MM.1S (cell line): ENCODE measurements around the gene UCP2.

Experiments
- DNase-seq: peaks from one replicate; pipeline ENCODE4 v3.0.0-alpha.2; 2015
- H2AFZ ChIP-seq: fragments of 300-600 bp; sonication (generic); 2 replicates; pipeline ENCODE4 v1.6.0; 2016; ENCODE audit warnings: antibody characterized with exemption, low read length
- H3F3A ChIP-seq: fragments of 300-600 bp; sonication (generic); 2 replicates; pipeline ENCODE4 v1.6.1; 2016; ENCODE audit warnings: mild to moderate bottlenecking, antibody characterized with exemption, low read length, moderate library complexity, mixed read lengths; ENCODE audit not compliant: insufficient read depth
- H3K27ac ChIP-seq: fragments of 300-600 bp; sonication (generic); 2 replicates; pipeline ENCODE4 v1.5.1; 2016; ENCODE audit warnings: mild to moderate bottlenecking, low read length
- H3K27me3 ChIP-seq: fragments of 300-600 bp; sonication (generic); replicated peaks from 2 replicates; pipeline ENCODE4 v1.6.0; 2016; ENCODE audit warnings: low read length; ENCODE audit not compliant: insufficient read depth
- H3K36me3 ChIP-seq: fragments of 300-600 bp; sonication (generic); replicated peaks from 2 replicates; pipeline ENCODE4 v1.6.1; 2016; ENCODE audit warnings: mild to moderate bottlenecking, low read length, mixed read lengths; ENCODE audit not compliant: insufficient read depth
- H3K4me1 ChIP-seq: fragments of 300-600 bp; sonication (generic); 2 replicates; pipeline ENCODE4 v1.6.1; 2016; ENCODE audit warnings: low read length, mixed read lengths
- H3K4me2 ChIP-seq: fragments of 300-600 bp; sonication (generic); 2 replicates; pipeline ENCODE4 v1.6.0; 2016; ENCODE audit warnings: low read depth, low read length
- H3K4me3 ChIP-seq: fragments of 300-600 bp; sonication (generic); 2 replicates; pipeline ENCODE4 v1.5.1; 2016; ENCODE audit warnings: low read length, mixed read lengths
- H3K79me2 ChIP-seq: fragments of 300-600 bp; sonication (generic); 2 replicates; pipeline ENCODE4 v1.6.1; 2016; ENCODE audit warnings: mixed run types, low read length, mixed read lengths
- H3K9ac ChIP-seq: fragments of 300-600 bp; sonication (generic); 2 replicates; pipeline ENCODE4 v1.6.1; 2016; ENCODE audit warnings: low read length, mixed read lengths
- H3K9me2 ChIP-seq: fragments of 300-600 bp; sonication (generic); replicated peaks from 2 replicates; pipeline ENCODE4 v1.6.1; 2016; ENCODE audit warnings: mild to moderate bottlenecking, low read length, mixed read lengths; ENCODE audit not compliant: insufficient read depth
- H3K9me3 ChIP-seq: fragments of 300-600 bp; sonication (generic); replicated peaks from 2 replicates; pipeline ENCODE4 v1.6.1; 2016; ENCODE audit warnings: mild to moderate bottlenecking, low read length, mixed read lengths; ENCODE audit not compliant: insufficient read depth
- H4K20me1 ChIP-seq: fragments of 300-600 bp; sonication (generic); 2 replicates; pipeline ENCODE4 v1.6.1; 2016; ENCODE audit warnings: mild to moderate bottlenecking, low read length, moderate library complexity, mixed read lengths; ENCODE audit not compliant: insufficient read depth
- EZH2 ChIP-seq: fragments of 300-600 bp; sonication (generic); optimal IDR thresholded peaks from 2 replicates; pipeline ENCODE3; 2017; ENCODE audit warnings: low read depth, mild to moderate bottlenecking, antibody characterized with exemption, low read length, mixed read lengths
- EZH2phosphoT487 ChIP-seq: fragments of 300-600 bp; sonication (generic); IDR thresholded peaks from 2 replicates; pipeline ENCODE4 v1.6.1; 2018; ENCODE audit warnings: antibody characterized with exemption, low read length
- TF ChIP-seq, protein P1 (sequence below): fragments of 300-600 bp; sonication (generic); IDR thresholded peaks from 2 replicates; pipeline ENCODE4 v1.5.1; 2016; ENCODE audit warnings: antibody characterized with exemption, low read length, mixed read lengths

The UCP2 gene

DNA sequence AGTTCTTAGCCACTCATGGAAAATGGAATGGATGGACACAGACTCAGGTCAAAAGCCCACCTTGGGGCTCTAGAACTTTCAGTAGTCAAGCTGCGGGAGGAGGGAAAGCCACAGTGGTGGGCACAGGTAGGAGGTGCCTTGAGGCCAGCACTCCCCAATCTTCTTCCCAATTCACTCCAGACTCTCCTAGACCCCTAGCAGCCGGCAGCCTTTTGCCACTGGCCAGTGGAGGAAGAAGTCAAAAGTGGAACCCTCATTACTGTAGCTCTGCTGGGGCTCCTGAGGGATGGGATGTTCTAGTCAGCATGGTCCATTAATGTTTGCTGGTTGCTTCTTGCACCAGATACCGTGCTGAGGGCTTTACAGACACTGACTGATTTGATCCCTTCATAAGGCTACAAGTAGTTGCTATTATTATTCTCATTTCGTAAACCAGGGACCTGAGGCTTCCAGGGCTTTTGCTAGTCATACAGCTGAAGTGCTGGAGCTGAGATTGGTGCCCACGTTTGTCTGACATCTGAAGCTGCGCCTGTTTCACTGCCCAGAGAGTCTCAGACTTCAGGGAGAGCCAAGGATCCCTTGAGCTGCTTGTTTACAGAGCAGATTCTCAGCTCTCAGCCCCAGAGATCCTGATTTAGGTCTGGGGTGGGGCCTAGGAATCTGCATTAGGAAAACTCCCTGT, 25.2 kb upstream of the UCP2 start:
- H4K20me1 ChIP-seq = no peaks in the 10 kb centered on the region
- no peak overlapping the region for H3K4me3 ChIP-seq
- no peaks in the 10 kb centered on the region for H3K27me3 ChIP-seq
- no peak overlapping the region for H3K9ac ChIP-seq
- H3K36me3 ChIP-seq = no peaks in the 10 kb centered on the region
- H3K4me2 ChIP-seq = no peak overlapping the region
- no peaks in the 10 kb centered on the region for H3K9me2 ChIP-seq
- H3F3A ChIP-seq = no peaks in the 10 kb centered on the region
- DNase-seq = no peak
- no peaks in the 10 kb centered on the region for H3K4me1 ChIP-seq
- no peak overlapping the region for H3K27ac ChIP-seq
- no peak overlapping the region for H2AFZ ChIP-seq
- H3K9me3 ChIP-seq = no peaks in the 10 kb centered on the region
- TF ChIP-seq EZH2phosphoT487 = no peak
- no peaks in the 10 kb centered on the region for H3K79me2 ChIP-seq

DNA sequence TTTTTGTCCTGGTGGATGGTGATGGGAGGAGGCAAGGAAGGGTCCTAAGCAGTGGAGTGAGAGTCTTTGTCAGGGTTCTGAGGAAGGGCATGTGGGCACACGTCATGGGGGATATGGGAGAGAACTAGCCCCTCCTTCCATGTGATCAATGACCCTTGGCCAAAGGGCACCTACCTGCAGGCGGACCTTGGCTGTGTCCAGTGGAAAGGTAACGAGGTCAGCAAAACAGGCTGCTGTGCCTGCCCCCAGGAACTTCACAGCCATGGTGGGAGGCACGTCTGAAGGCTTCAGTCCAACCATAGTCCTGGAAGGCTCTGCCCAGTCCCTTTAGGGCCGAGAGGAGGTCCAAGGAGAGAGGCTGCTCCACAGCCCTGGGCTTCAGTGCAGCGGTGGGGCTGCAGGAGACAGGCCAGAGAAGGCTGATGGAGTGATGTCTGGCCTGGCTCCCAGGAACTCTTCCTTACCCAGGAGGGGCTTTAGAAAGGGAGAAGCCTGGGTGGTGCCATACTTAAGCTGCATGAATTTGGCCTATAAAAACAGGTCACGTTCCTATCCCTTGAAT, 24.2 kb upstream of the UCP2 start:
- Histone ChIP-seq H3K9me2 (no peaks in the 10 kb centered on the region), H3K79me2 (no peaks in the 10 kb centered on the region), H3K9ac (no peak overlapping the region), H3K27ac (no peak overlapping the region), H3K4me1 (no peaks in the 10 kb centered on the region), H3K4me2 (no peak overlapping the region), H2AFZ (no peak overlapping the region), H3K9me3 (no peaks in the 10 kb centered on the region), H3K4me3 (no peak overlapping the region), H3K27me3 (no peaks in the 10 kb centered on the region), H3F3A (no peaks in the 10 kb centered on the region), H4K20me1 (no peaks in the 10 kb centered on the region), H3K36me3 (no peaks in the 10 kb centered on the region)
- TF ChIP-seq, protein P1, sequence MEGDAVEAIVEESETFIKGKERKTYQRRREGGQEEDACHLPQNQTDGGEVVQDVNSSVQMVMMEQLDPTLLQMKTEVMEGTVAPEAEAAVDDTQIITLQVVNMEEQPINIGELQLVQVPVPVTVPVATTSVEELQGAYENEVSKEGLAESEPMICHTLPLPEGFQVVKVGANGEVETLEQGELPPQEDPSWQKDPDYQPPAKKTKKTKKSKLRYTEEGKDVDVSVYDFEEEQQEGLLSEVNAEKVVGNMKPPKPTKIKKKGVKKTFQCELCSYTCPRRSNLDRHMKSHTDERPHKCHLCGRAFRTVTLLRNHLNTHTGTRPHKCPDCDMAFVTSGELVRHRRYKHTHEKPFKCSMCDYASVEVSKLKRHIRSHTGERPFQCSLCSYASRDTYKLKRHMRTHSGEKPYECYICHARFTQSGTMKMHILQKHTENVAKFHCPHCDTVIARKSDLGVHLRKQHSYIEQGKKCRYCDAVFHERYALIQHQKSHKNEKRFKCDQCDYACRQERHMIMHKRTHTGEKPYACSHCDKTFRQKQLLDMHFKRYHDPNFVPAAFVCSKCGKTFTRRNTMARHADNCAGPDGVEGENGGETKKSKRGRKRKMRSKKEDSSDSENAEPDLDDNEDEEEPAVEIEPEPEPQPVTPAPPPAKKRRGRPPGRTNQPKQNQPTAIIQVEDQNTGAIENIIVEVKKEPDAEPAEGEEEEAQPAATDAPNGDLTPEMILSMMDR = no peak
- TF ChIP-seq EZH2phosphoT487 (no peak), EZH2 (no peak)
- DNase-seq = no peak

DNA sequence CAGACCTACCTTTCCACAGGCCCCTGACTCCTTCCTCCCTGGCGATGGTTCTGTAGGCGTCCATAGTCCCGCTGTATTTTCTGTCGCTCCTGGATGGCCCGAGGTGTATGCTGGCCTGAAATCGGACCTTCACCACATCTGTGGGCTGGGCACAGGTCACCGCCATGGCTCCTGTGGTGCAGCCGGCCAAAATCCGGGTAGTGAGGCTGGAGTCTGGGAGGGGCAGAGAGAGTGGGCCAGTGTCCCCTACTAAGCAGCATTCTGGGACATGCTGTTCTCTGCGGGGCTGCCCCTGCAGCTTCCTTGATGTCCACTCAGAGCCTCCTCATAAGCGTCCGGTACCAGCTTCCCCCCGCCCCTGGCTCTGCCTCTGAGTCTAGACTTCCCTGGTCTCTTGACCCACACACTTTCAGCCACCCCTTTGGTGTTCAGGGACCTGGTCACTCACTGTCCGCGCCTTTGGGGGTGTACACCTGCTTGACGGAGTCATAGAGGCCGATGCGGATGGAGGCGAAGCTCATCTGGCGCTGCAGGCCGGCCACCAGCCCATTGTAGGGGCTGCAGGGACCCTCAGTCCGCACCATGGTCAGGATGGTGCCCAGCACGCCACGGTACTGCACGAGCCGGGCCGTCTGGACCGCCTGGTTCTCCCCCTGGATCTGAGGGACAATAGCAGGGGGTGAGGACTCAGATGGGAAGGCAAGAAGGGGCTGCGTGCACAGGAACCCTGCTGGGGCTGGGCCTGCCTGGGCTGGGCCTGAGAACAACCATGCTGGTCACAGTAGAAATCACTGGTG, 23.3 kb upstream of the UCP2 start:
- Histone ChIP-seq H4K20me1 (no peaks in the 10 kb centered on the region), H2AFZ (no peak overlapping the region), H3K79me2 (no peaks in the 10 kb centered on the region), H3K9me2 (no peaks in the 10 kb centered on the region), H3K4me3 (no peak overlapping the region), H3K4me1 (no peaks in the 10 kb centered on the region), H3K27me3 (no peaks in the 10 kb centered on the region), H3K9ac (no peak overlapping the region), H3K27ac (no peak overlapping the region), H3K36me3 (no peaks in the 10 kb centered on the region), H3K9me3 (no peaks in the 10 kb centered on the region), H3F3A (no peaks in the 10 kb centered on the region), H3K4me2 (no peak overlapping the region)
- TF ChIP-seq, protein P1 = no peak
- TF ChIP-seq EZH2 (no peak), EZH2phosphoT487 (no peak)
- DNase-seq = no peak
